ENCODE data around the gene GREM1. TPM values are rescaled to one million over a fixed set of nuclear protein-coding genes. Genes with fewer than 3 reads are reported as not detected.

The GREM1 gene
- total RNA-seq, 1 experiment from 2014 or later, result 1.1 TPM

- no peaks in the 10 kb centered on the region for H3K27me3 ChIP-seq (ENCODE audit: insufficient read depth, low read length)
- H4K91ac ChIP-seq (ENCODE audit: insufficient read length, low read depth, low read length), result no peak overlapping the region
- no peak overlapping the region for H2BK5ac ChIP-seq (ENCODE audit: insufficient read length, low read length)
- H3K18ac ChIP-seq (ENCODE audit: insufficient read length, low read depth, low read length), result no peak overlapping the region
- H3K27ac ChIP-seq (ENCODE audit: insufficient read length, low read depth, low read length), result no peak overlapping the region
- Mint-ChIP-seq H3K36me3 (ENCODE audit: insufficient read depth in 1 of 3, low read depth in 3 of 3) (0 out of 7 replicates have a peak, but pooled peaks cover 0 to 4% (median 0%) of the 10 kb centered on the region in 3 experiments), H3K9me3 (peaks cover 3 to 7% of the 10 kb centered on the region in 2 experiments; a peak in 4 of 5 replicates), H3K27me3 (ENCODE audit: low read depth) (peaks cover 4% of the 10 kb centered on the region), H3K4me3 (no peak overlapping the region), H3K4me1 (peaks cover 5 to 8% of the 10 kb centered on the region in 2 experiments), H3K27ac (no peak overlapping the region; a peak in 1 of 7 replicates)
- WGBS (ENCODE audit: extremely low coverage, insufficient read length, low lambda C conversion rate), result no CpG with 5 or more reads among the region's 2 CpGs
- no peaks in the 10 kb centered on the region for H4K20me1 ChIP-seq (ENCODE audit: control insufficient read depth, insufficient read depth, insufficient read length)
- H3K79me2 ChIP-seq (ENCODE audit: insufficient read depth, low read length), result no peaks in the 10 kb centered on the region
- no peak overlapping the region for H2BK120ac ChIP-seq (ENCODE audit: low read depth, low read length, poor library complexity, severe bottlenecking)
- H2BK15ac ChIP-seq (ENCODE audit: low read depth, low read length), result no peak overlapping the region
- H4K8ac ChIP-seq (replicated peaks; ENCODE audit: insufficient read length, low read depth, low read length), result no peak overlapping the region
- H3T11ph ChIP-seq (ENCODE audit: low read length), result no peak overlapping the region
- no peak overlapping the region for H3K4me2 ChIP-seq (ENCODE audit: insufficient read depth, insufficient read length, low read length)
- no peaks in the 10 kb centered on the region for H3K79me1 ChIP-seq (ENCODE audit: insufficient read depth, low read depth, low read length, poor library complexity, severe bottlenecking)
- H3K14ac ChIP-seq (ENCODE audit: insufficient read depth, low read length), result no peak overlapping the region
- H3K4ac ChIP-seq (ENCODE audit: low read depth, low read length), result no peak overlapping the region
- no peaks in the 10 kb centered on the region for H3K4me1 ChIP-seq (ENCODE audit: insufficient read depth, low read length)
- TF ChIP-seq CTCF (conservative IDR thresholded peaks at IDR 0.05), result no peak
- H3K23me2 ChIP-seq (ENCODE audit: insufficient read length, low read depth, low read length, poor library complexity, severe bottlenecking), result no peaks in the 10 kb centered on the region
- no peak overlapping the region for H4K5ac ChIP-seq (ENCODE audit: insufficient read length, low read depth, low read length)
- H3K23ac ChIP-seq (ENCODE audit: insufficient read length, low read depth, low read length), result no peak overlapping the region
- H2BK20ac ChIP-seq (ENCODE audit: low read depth, low read length, poor library complexity, severe bottlenecking), result no peak overlapping the region
- no peak overlapping the region for H2AFZ ChIP-seq (ENCODE audit: low read length)
- H3K9ac ChIP-seq (ENCODE audit: extremely low read depth, insufficient read length, low read length), result no peak overlapping the region
- no peak overlapping the region for H2AK5ac ChIP-seq (ENCODE audit: insufficient read length, low read length)
- H3K56ac ChIP-seq (ENCODE audit: insufficient read length, low read depth, low read length), result no peak overlapping the region
- no peaks in the 10 kb centered on the region for H3K9me3 ChIP-seq (ENCODE audit: control insufficient read depth, low read depth, low read length)
- no peak overlapping the region for H2BK12ac ChIP-seq (ENCODE audit: insufficient read length, low read depth, low read length)
- no peak for DNase-seq
Measured at GRCh38 chr15:32736701-32737061, 18.9 kb downstream of the GREM1 start.

Measured in H9 (cell line).